BE2C (cell line): ENCODE measurements around the gene SGMS1.

Experiments
- DNase-seq: peaks from one replicate; pipeline ENCODE4 v3.0.0-alpha.2; 2020
- H3K27me3 ChIP-seq: fragments of 250-450 bp; sonication (Bioruptor Pico); 2 replicates; pipeline ENCODE4 v1.5.1; 2020; ENCODE audit warnings: mild to moderate bottlenecking
- H3K36me3 ChIP-seq: fragments of 250-450 bp; sonication (Bioruptor Pico); 2 replicates; pipeline ENCODE4 v1.5.1; 2020; ENCODE audit warnings: mild to moderate bottlenecking
- H3K4me1 ChIP-seq: fragments of 250-450 bp; sonication (Bioruptor Pico); 2 replicates; pipeline ENCODE4 v1.5.1; 2020
- H3K4me3 ChIP-seq: 2 replicates; pipeline ENCODE4 v1.5.1; 2011; ENCODE audit warnings: low read depth, low read length
- H3K9me3 ChIP-seq: fragments of 250-450 bp; sonication (Bioruptor Pico); 2 replicates; pipeline ENCODE4 v1.5.1; 2020
- TF ChIP-seq, protein P1 (sequence below): IDR thresholded peaks from 2 replicates; pipeline ENCODE4 v1.5.1; 2012; ENCODE audit warnings: mild to moderate bottlenecking, low read depth, low read length

The SGMS1 gene

DNA sequence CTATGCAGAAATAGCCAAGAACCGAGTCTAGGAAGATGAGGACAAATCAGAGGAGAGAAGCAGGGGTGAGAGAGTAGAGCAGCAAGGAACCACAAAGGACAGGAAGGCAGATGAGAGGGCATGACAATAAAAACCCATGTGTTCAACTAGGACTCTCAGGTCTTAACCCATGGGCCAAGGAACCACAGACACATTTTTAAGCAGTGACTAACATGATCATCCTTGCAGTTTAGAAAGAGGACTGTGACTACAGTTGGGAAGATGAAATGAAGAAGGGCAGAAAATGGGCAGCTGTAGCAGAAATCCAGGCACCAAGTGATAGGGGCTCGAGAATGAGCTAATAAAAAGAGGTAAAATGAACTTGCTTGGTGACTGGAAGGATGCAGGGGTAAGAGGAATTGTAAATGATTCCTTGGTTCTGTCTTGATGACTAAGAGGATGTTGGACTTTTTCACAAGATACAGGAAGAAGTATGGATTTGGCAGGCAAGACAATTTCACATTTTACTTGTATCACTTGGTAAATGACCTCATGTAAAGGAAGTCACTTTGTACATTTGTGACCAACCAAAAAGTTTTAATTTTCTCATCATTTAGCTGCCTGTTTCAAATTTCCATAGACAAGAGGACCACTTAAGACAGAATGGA lies 22.8 kb downstream of the SGMS1 start:
- TF ChIP-seq, protein P1, sequence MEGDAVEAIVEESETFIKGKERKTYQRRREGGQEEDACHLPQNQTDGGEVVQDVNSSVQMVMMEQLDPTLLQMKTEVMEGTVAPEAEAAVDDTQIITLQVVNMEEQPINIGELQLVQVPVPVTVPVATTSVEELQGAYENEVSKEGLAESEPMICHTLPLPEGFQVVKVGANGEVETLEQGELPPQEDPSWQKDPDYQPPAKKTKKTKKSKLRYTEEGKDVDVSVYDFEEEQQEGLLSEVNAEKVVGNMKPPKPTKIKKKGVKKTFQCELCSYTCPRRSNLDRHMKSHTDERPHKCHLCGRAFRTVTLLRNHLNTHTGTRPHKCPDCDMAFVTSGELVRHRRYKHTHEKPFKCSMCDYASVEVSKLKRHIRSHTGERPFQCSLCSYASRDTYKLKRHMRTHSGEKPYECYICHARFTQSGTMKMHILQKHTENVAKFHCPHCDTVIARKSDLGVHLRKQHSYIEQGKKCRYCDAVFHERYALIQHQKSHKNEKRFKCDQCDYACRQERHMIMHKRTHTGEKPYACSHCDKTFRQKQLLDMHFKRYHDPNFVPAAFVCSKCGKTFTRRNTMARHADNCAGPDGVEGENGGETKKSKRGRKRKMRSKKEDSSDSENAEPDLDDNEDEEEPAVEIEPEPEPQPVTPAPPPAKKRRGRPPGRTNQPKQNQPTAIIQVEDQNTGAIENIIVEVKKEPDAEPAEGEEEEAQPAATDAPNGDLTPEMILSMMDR: no peak
- peaks cover 8% of the 10 kb centered on the region; the same call in 1 of the 2 replicates for H3K4me1 ChIP-seq
- no peaks in the 10 kb centered on the region for H3K27me3 ChIP-seq
- H3K9me3 ChIP-seq: no peaks in the 10 kb centered on the region
- H3K4me3 ChIP-seq: no peak overlapping the region
- DNase-seq: no peak
- H3K36me3 ChIP-seq: no peaks in the 10 kb centered on the region; the same call in 1 of the 2 replicates

DNA sequence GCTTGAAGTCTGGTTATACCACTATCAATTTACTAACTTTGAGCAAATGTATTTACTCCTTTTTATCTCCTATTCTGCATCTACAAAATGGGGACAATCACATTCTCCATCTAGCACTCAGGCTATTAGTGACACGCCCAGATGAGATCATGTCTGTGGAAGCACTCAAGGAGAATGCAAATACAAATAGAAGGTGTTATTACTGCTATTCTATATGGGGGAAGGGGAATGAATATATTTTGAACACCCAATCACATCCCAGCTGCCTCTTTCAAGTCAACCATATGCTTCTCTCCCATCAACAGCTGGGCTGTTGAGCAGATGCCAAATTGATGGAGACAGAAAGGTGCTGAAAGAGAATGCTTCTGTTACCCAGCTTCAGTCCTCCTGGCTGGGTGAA lies 23.5 kb downstream of the SGMS1 start:
- TF ChIP-seq, protein P1: no peak
- no peaks in the 10 kb centered on the region for H3K27me3 ChIP-seq
- H3K4me3 ChIP-seq: no peak overlapping the region
- no peaks in the 10 kb centered on the region for H3K9me3 ChIP-seq
- no peaks in the 10 kb centered on the region for H3K36me3 ChIP-seq
- no peak for DNase-seq
- peaks cover 7% of the 10 kb centered on the region; the same call in 1 of the 2 replicates for H3K4me1 ChIP-seq

DNA sequence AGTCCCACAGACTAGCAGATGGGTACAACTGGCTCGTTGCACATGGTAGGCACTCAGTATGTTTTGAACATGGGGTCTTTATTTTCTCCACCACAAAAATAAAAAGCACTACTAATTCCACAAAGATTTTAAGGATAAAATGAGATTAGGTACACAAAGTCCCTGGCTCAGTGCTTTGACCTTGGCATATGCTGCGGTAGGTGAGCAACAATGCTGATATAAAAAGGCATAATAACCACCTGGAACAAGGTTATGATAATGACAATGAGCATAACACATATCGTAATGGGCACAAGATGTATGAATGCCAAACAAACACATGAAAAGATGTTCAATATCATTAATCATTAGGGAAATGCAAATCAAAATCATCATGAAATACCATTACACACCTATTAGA lies 26.9 kb downstream of the SGMS1 start:
- Histone ChIP-seq H3K4me1 (no peaks in the 10 kb centered on the region), H3K4me3 (no peak overlapping the region), H3K27me3 (no peaks in the 10 kb centered on the region), H3K9me3 (no peaks in the 10 kb centered on the region), H3K36me3 (no peaks in the 10 kb centered on the region)
- TF ChIP-seq, protein P1: no peak
- no peak for DNase-seq

DNA sequence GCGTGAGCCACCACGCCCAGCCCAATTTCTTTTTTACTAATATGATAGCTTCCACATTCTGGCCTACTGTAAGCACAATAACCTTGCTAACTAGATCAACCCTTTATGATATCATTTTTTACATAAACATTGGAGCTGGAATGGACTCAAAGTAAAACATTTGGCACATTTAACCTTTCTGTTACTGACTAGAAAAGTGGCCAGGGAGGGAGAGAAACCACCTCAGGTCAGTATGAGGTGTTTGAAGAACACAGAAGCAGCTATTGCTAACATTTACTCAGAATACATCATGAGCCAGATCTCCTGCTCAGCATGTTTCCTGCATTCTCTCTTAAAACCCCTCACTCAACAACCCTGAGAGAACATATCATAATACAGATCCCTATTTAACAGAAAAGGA lies 27.3 kb downstream of the SGMS1 start:
- TF ChIP-seq, protein P1: no peak
- Histone ChIP-seq H3K4me3 (no peak overlapping the region), H3K9me3 (no peaks in the 10 kb centered on the region), H3K4me1 (no peaks in the 10 kb centered on the region), H3K36me3 (no peaks in the 10 kb centered on the region), H3K27me3 (no peaks in the 10 kb centered on the region)
- DNase-seq: no peak

DNA sequence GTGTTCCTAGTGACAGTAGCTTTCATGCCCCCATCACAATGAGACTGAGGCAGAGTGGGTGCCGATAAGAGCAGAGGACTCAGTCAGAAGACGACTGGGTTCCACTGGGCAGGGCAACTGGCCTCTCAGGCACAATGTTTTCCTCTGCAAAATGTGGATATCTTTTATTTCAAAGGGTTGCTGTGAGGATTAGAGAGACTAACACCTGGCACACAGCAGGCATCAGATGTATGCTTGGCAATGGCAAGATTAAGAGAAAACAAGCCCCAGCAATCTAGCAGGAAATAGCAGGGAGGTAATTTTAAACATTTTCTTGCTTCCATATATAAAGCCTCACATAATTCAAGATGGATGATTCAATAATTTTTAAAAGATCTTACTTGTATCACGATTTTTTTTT lies 28.0 kb downstream of the SGMS1 start:
- no peaks in the 10 kb centered on the region for H3K9me3 ChIP-seq
- no peak overlapping the region for H3K4me3 ChIP-seq
- DNase-seq: no peak
- H3K27me3 ChIP-seq: no peaks in the 10 kb centered on the region
- H3K4me1 ChIP-seq: no peaks in the 10 kb centered on the region
- H3K36me3 ChIP-seq: no peaks in the 10 kb centered on the region
- TF ChIP-seq, protein P1: no peak

DNA sequence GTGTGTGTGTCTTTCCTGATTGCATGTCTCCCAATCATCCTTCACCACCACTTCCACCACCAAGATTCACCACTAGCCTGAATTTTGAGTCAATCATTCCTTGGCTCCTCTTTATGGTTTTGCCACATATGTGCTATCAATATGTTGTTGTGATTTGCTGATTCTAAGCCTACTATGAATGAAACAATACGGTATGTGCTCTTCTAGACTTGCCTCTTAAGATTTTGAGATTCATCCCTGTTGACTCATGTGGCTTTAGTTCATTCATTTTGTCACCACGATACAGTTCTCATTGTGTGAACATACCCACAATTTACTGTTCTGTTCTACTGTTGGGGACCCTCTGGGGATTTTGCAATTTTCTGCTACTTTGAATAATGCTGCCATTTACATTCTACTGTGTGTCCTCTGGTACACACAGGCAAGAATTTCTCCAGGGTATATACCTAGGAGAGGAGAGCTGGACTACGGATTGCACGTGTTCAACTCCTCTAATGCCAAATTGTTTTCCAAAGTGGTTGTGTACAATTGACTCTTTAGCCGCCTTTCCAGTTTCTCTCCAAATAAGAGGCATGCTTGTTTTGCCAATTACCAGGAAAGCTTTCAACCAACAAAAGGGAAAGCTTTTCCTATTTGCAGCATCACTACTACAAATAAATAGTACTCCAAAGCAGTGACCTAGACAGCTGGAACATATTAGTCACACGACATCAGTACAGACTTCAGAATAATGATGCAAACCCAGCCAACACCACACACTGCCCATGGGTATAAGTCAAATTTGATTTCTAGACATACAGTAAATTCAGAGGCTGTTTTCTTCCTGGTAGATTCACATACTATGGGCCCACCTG lies 30.0 kb downstream of the SGMS1 start:
- H3K4me1 ChIP-seq: no peaks in the 10 kb centered on the region
- H3K27me3 ChIP-seq: no peaks in the 10 kb centered on the region
- H3K4me3 ChIP-seq: no peak overlapping the region
- H3K9me3 ChIP-seq: no peaks in the 10 kb centered on the region
- no peaks in the 10 kb centered on the region for H3K36me3 ChIP-seq
- DNase-seq: no peak
- TF ChIP-seq, protein P1: no peak
